Ovary (tissue), 9 donors: ENCODE data around the gene APOA1. TPM values are rescaled to one million over a fixed set of nuclear protein-coding genes. Genes with fewer than 3 reads are reported as not detected.

Source experiments
- DNase-seq, 5 donors: peaks; one replicate each; pipeline ENCODE4 v3.0.0-alpha.2; 2019 to 2020
- H3K27ac ChIP-seq, 2 donors: fragments of 200-600 bp; one replicate each; pipeline versions ENCODE4 v1.5.1 to v1.8.0; 2019 to 2022
- H3K27me3 ChIP-seq: fragments of 200-600 bp; one replicate; pipeline ENCODE4 v1.8.0; 2022
- H3K36me3 ChIP-seq: fragments of 200-600 bp; sonication (generic); one replicate; pipeline ENCODE4 v1.5.1; 2019
- H3K4me1 ChIP-seq: one replicate; pipeline ENCODE4 v1.8.1; 2013; ENCODE audit warnings: mild to moderate bottlenecking, moderate library complexity; ENCODE audit not compliant: insufficient read depth
- H3K4me3 ChIP-seq: fragments of 200-600 bp; sonication (generic); one replicate; pipeline ENCODE4 v1.5.1; 2017
- H3K9me3 ChIP-seq, 2 donors: fragments of 200-600 bp in 1 of 2; sonication (generic) in 1 of 2; one replicate each; pipeline versions ENCODE4 v1.5.1 to v1.8.1; 2013 to 2019; ENCODE audit warnings: mild to moderate bottlenecking in 1 of 2, moderate library complexity in 1 of 2
- EP300 ChIP-seq: sonication (generic); formaldehyde crosslinking; IDR thresholded peaks from one replicate; pipeline ENCODE4 v1.6.1; 2017; ENCODE audit warnings: antibody characterized with exemption
- POLR2A ChIP-seq: fragments of 450-650 bp; IDR thresholded peaks from one replicate; pipeline ENCODE4 v1.6.1; 2017; ENCODE audit warnings: antibody characterized with exemption, mild to moderate bottlenecking, moderate library complexity
- WGBS, 3 donors: extraction: QIAGEN DNeasy Blood & Tissue Kit in 1 of 3; methylation state at CpG; one replicate each; pipeline versions ENCODE4 v1.1.5 to v1.1.7; 2013 to 2017; 5-methylcytosine and 5-hydroxymethylcytosine counted together
- intact Hi-C, 4 donors: fragments of 100-400 bp; cut with DNase I; formaldehyde crosslinking; loops; one replicate each; pipeline versions ENCODE4 v1.11.0 to v1.15.1; 2022 to 2023
- polyA plus RNA-seq, 2 donors: library from polyadenylated mRNA; stranded (reverse); fragments of 200-250 nt in 1 of 2; fragments of 350-450 nt in 1 of 2; fragmentation: Illumina TruSeq in 1 of 2; extraction: RNeasy Lipid Tissue Mini Kit (QIAGEN cat#74804) in 1 of 2; gene quantifications; one replicate each; pipeline ENCODE4 v1.2.3, GENCODE V29; 2013 to 2014
- total RNA-seq, 7 donors: library from RNA; depleted of rRNA in 2 of 7; stranded (reverse); fragments of >200 nt in 2 of 7; fragmentation: NEBNext Ultra II Directional in 3 of 7; extraction: Animal tissue kit (Norgen Biotek cat#: 25700) in 3 of 7; gene quantifications; one replicate each; pipeline versions ENCODE4 v1.1.0 to v1.2.4, GENCODE V29; 2016 to 2023
- TF ChIP-seq, protein P1 (sequence below), 3 donors: fragments of 450-650 bp in 2 of 3; fragments of 200-600 bp in 1 of 3; IDR thresholded peaks; one replicate each; pipeline versions ENCODE4 v1.5.1 to v1.8.0; 2016 to 2022; ENCODE audit warnings: antibody characterized with exemption in 3 of 3, mild to moderate bottlenecking in 1 of 3
- donor health status: DM: no; HTN: no; CAD: no; lungs with moderate emphysema.
- donor health status: DM: no; HTN: no; CAD: no.
- donor health status: Bipolar disorder and iron deficiency.
- donor health status: DM: yes; HTN: yes; CAD: no.
- donor health status: DM: no; HTN: no; CAD: no.
- donor health status: DM: yes; HTN: yes; CAD: no.

The APOA1 gene
- total and polyA plus RNA-seq, 9 donors, result 5.3 to 42.8 (median 19.0) TPM

- 80 to 85% (median 80%) methylated on average over 22 of the region's 22 CpGs for WGBS, 3 donors
- Histone ChIP-seq H3K4me1 (peaks cover 6% of the 10 kb centered on the region), H3K9me3 (no peaks in the 10 kb centered on the region), H3K27me3 (no peaks in the 10 kb centered on the region), H3K4me3 (no peak overlapping the region), H3K27ac (no peak overlapping the region), H3K36me3 (no peaks in the 10 kb centered on the region)
- TF ChIP-seq EP300, result no peak
- DNase-seq, result no peak
- intact Hi-C loops, result no loop called here
Observed at GRCh38 chr11:116825854-116826750, 11.3 kb downstream of the APOA1 start.

- Histone ChIP-seq H3K4me3 (no peak overlapping the region), H3K4me1 (peaks cover 6% of the 10 kb centered on the region), H3K27me3 (no peaks in the 10 kb centered on the region), H3K36me3 (no peaks in the 10 kb centered on the region), H3K27ac (no peak overlapping the region), H3K9me3 (no peaks in the 10 kb centered on the region)
- DNase-seq, result no peak
- TF ChIP-seq POLR2A (no peak), EP300 (no peak)
- TF ChIP-seq, protein P1, sequence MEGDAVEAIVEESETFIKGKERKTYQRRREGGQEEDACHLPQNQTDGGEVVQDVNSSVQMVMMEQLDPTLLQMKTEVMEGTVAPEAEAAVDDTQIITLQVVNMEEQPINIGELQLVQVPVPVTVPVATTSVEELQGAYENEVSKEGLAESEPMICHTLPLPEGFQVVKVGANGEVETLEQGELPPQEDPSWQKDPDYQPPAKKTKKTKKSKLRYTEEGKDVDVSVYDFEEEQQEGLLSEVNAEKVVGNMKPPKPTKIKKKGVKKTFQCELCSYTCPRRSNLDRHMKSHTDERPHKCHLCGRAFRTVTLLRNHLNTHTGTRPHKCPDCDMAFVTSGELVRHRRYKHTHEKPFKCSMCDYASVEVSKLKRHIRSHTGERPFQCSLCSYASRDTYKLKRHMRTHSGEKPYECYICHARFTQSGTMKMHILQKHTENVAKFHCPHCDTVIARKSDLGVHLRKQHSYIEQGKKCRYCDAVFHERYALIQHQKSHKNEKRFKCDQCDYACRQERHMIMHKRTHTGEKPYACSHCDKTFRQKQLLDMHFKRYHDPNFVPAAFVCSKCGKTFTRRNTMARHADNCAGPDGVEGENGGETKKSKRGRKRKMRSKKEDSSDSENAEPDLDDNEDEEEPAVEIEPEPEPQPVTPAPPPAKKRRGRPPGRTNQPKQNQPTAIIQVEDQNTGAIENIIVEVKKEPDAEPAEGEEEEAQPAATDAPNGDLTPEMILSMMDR (IDR thresholded peaks at IDR 0.05), result no peak
- WGBS, 3 donors, result 72 to 85% (median 81%) methylated on average over 5 of the region's 5 CpGs
- intact Hi-C loops, result no loop called here
Observed at GRCh38 chr11:116825434-116825833, 12.0 kb downstream of the APOA1 start.

DNA sequence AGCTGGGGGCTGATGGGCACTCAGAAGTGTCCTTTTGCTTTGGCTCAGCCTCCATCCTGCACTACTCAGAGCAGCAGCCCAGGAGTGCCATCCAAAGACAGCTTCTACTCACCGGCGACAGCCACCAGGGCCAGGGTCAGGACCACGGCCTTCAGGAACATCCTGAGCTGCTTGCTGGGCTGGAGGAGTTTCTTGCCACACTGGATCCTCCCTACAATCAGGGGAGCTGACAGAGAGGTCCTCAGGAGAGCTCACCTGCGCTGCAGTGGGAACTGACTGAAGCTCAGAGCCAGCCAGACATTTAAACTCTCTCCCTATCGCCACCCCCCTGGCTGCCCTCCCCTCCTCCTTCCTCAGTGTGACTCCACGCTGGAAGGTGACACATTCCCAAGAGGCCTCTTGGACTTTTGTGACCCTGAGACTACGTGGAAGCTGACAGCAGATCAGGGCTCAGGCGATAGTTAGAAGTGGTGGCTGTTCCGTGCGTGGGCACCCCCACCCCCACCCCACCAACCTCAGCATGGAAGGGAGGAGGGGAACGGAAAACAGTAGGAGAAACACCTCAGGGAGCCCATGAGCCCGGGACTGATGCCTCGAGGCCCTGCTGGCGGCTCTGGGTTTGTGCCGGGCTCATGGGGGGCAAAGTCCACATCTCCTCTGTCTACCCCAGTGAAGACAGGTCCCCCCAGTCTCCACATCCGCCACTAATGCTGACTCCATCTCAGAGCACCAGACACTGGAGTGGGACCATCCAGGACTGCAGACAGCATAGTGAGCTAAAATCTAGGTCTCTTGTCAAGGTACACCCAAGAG is 14.2 kb downstream of the APOA1 start, which contains the start of gene APOA4:
Gene APOA4, minus strand, starts transcription at position 274 of the 813 bp plus-strand sequence. Its CDS starts 113 bp downstream, at position 161.
- intact Hi-C loops, result no loop called here
- no peak within 1 kb of the TSS for H3K4me3 ChIP-seq
- TF ChIP-seq POLR2A (no peak), EP300 (no peak)
- TF ChIP-seq, protein P1 (IDR thresholded peaks at IDR 0.05), result no peak

DNA sequence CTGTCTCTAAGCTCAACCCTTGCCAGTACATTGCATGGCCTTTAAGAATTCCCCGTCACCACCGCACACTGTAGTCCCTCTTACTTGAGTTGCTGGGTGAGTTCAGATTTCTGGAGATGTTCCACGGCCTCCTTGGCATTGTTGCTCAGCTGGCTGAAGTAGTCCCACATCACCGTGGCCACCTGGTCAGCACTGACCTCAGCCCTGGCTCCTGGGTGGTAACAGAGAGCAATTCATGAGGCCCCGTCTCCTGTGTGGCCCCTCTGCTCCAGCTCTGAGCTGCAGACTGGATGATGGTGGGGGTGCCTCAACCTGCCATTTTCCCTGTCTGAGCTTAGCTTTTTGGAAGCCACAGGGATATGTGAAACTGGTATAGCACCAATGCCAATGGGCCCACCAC is 14.8 kb downstream of the APOA1 start:
- no peak overlapping the region for H3K27ac ChIP-seq
- TF ChIP-seq EP300 (no peak), POLR2A (no peak)
- TF ChIP-seq, protein P1 (IDR thresholded peaks at IDR 0.05), result no peak
- no peak overlapping the region for H3K4me3 ChIP-seq
- H3K4me1 ChIP-seq, result no peaks in the 10 kb centered on the region
- intact Hi-C loops, result no loop called here
- no peaks in the 10 kb centered on the region for H3K9me3 ChIP-seq
- H3K27me3 ChIP-seq, result no peaks in the 10 kb centered on the region
- no peak for DNase-seq
- no peaks in the 10 kb centered on the region for H3K36me3 ChIP-seq
- WGBS, 3 donors, result 73 to 78% (median 74%) methylated on average over 5 of the region's 5 CpGs

More for the DNA sequence above, 14.2 kb downstream of the APOA1 start, which contains the start of gene APOA4:
- Histone ChIP-seq H3K9me3 (no peaks in the 10 kb centered on the region), H3K27me3 (no peaks in the 10 kb centered on the region), H3K4me1 (no peaks in the 10 kb centered on the region), H3K36me3 (no peaks in the 10 kb centered on the region), H3K27ac (no peak within 1 kb of the TSS)
- DNase-seq, result no peak
- 83 to 85% (median 85%) methylated on average over 16 of the region's 16 CpGs for WGBS, 3 donors
